Measurements from ENCODE around the gene MLANA. TPM values are rescaled to one million over a fixed set of nuclear protein-coding genes. Genes with fewer than 3 reads are reported as not detected.

The MLANA gene
- total RNA-seq, 1 donor from 2014 or later: not detected

- H3K36me3 ChIP-seq: no peaks in the 10 kb centered on the region
Measured at GRCh38 chr9:5864446-5864845, 26.2 kb upstream of the MLANA start.

GRCh38 chr9:5866272-5866671 lies 24.4 kb upstream of the MLANA start:
- TF ChIP-seq, protein P1, sequence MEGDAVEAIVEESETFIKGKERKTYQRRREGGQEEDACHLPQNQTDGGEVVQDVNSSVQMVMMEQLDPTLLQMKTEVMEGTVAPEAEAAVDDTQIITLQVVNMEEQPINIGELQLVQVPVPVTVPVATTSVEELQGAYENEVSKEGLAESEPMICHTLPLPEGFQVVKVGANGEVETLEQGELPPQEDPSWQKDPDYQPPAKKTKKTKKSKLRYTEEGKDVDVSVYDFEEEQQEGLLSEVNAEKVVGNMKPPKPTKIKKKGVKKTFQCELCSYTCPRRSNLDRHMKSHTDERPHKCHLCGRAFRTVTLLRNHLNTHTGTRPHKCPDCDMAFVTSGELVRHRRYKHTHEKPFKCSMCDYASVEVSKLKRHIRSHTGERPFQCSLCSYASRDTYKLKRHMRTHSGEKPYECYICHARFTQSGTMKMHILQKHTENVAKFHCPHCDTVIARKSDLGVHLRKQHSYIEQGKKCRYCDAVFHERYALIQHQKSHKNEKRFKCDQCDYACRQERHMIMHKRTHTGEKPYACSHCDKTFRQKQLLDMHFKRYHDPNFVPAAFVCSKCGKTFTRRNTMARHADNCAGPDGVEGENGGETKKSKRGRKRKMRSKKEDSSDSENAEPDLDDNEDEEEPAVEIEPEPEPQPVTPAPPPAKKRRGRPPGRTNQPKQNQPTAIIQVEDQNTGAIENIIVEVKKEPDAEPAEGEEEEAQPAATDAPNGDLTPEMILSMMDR (IDR thresholded peaks at IDR 0.05): no peak
- Histone ChIP-seq H3K4me3 (no peak overlapping the region), H3K27ac (no peak overlapping the region), H3K4me1 (no peaks in the 10 kb centered on the region), H3K9me3 (no peaks in the 10 kb centered on the region), H3K27me3 (no peaks in the 10 kb centered on the region), H3K36me3 (no peaks in the 10 kb centered on the region)
- DNase-seq (no peak), ATAC-seq (no peak)
- intact Hi-C loops (cut with DNase I): no loop called here

More at GRCh38 chr9:5864446-5864845, 26.2 kb upstream of the MLANA start:
- Histone ChIP-seq H3K27me3 (no peaks in the 10 kb centered on the region), H3K4me1 (no peaks in the 10 kb centered on the region), H3K4me3 (no peak overlapping the region), H3K9me3 (no peaks in the 10 kb centered on the region), H3K27ac (no peak overlapping the region)
- intact Hi-C loops (cut with DNase I): no loop called here
- TF ChIP-seq, protein P1 (IDR thresholded peaks at IDR 0.05): no peak
- DNase-seq: no peak
- ATAC-seq: no peak

DNA sequence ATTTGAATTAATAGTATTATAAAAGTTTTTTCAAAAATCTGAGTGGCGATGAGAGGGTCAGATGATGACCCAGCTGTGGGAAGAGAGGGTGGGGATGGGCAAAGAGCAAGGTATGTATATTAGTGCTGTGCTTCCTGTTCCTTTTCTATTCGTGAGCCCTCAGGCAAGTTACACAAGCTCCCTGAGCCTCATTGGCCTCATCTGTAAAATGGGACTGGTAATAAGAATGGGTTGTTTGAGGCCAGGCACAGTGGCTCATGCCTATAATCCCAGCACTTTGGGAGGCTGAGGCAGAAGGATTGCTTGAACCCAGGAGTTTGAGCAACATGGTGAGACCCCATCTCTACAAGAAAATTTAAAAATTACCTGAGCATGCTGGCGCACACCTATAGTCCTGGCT lies 24.0 kb upstream of the MLANA start:
- no peaks in the 10 kb centered on the region for H3K36me3 ChIP-seq
- ATAC-seq (no peak), DNase-seq (no peak)
- no peaks in the 10 kb centered on the region for H3K27me3 ChIP-seq
- intact Hi-C loops (cut with DNase I): no loop called here
- H3K4me3 ChIP-seq: no peak overlapping the region
- H3K4me1 ChIP-seq: no peaks in the 10 kb centered on the region
- TF ChIP-seq, protein P1 (IDR thresholded peaks at IDR 0.05): no peak
- no peaks in the 10 kb centered on the region for H3K9me3 ChIP-seq
- H3K27ac ChIP-seq: no peak overlapping the region

GRCh38 chr9:5868235-5868634 lies 22.5 kb upstream of the MLANA start:
- DNase-seq (no peak), ATAC-seq (no peak)
- H3K4me3 ChIP-seq: no peak overlapping the region
- intact Hi-C loops (cut with DNase I): no loop called here
- H3K9me3 ChIP-seq: no peaks in the 10 kb centered on the region
- TF ChIP-seq, protein P1 (IDR thresholded peaks at IDR 0.05): no peak
- H3K36me3 ChIP-seq: no peaks in the 10 kb centered on the region
- no peak overlapping the region for H3K27ac ChIP-seq
- no peaks in the 10 kb centered on the region for H3K27me3 ChIP-seq
- no peaks in the 10 kb centered on the region for H3K4me1 ChIP-seq

DNA sequence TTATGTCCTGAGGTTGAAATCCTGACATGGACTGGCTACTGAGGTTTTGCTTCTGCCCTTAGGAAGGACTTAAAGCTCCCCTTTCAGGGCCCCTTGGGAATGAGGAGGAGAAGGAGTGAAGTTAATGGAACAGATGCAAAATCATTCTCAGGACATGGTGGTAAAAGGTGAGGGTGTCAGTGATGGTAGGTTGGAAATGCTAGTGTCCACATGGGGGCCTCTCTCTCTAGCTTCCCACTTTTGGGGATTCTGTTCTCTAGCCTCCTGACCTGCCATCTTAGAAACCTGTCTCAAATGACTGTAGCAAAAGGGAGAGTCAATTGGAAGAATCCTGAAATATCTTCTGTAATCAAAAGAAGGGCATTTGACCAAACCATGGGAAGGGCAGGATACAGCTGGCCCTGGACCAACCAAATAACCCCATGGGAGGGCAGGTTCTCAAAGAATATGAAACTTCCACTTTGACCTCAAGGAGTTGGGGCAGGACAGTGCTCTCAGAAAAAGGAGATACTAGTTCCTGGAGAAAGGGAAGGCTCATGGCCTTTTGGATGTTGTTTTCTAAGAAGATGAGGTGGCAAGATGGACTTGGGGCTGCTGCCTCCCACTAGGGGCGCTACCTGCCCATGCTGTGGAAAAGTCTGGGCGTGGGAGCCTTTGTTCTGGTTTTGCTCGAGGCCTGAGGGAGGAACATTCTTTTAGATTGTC lies 21.2 kb upstream of the MLANA start:
- intact Hi-C loops (cut with DNase I): no loop called here
- DNase-seq (no peak), ATAC-seq (no peak)
- Histone ChIP-seq H3K4me1 (no peaks in the 10 kb centered on the region), H3K4me3 (no peak overlapping the region), H3K36me3 (no peaks in the 10 kb centered on the region), H3K9me3 (no peaks in the 10 kb centered on the region), H3K27me3 (no peaks in the 10 kb centered on the region), H3K27ac (no peak overlapping the region)
- TF ChIP-seq, protein P1 (IDR thresholded peaks at IDR 0.05): peak; percentile 17

DNA sequence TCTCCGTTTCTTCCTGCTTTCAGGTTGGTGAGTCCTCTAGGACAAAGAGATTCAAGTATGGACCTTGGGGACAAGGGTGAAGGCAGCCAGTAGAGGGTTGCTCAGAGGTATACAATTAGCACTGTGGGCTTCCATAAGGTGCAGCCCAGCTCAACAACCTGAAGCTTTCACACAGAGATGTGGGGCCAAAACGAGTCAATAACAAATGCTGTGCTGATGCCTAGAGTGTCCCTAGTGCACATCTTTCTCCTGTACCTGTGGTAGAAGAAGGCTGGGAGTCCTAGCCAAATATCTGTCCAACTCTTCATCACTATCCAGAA lies 20.7 kb upstream of the MLANA start:
- Histone ChIP-seq H3K27me3 (no peaks in the 10 kb centered on the region), H3K4me3 (no peak overlapping the region), H3K27ac (no peak overlapping the region), H3K9me3 (no peaks in the 10 kb centered on the region), H3K36me3 (no peaks in the 10 kb centered on the region), H3K4me1 (no peaks in the 10 kb centered on the region)
- no peak for DNase-seq
- TF ChIP-seq, protein P1 (IDR thresholded peaks at IDR 0.05): no peak
- intact Hi-C loops (cut with DNase I): no loop called here
- ATAC-seq: peak; percentile 10
